Activated gamma-delta T cell treated with anti-CD3 and anti-CD28 coated beads, Interleukin-2, amount 50 U/mL, for 16 hours (primary cell): ENCODE data around the gene PTP4A2.
A peak's percentile ranks its signal among the peaks of the same experiment; 100 is the strongest.

Experiments
- DNase-seq: peaks from one replicate; pipeline ENCODE4 v3.0.0-alpha.2; 2020; ENCODE audit warnings: low read depth

Gene PTP4A2

DNA sequence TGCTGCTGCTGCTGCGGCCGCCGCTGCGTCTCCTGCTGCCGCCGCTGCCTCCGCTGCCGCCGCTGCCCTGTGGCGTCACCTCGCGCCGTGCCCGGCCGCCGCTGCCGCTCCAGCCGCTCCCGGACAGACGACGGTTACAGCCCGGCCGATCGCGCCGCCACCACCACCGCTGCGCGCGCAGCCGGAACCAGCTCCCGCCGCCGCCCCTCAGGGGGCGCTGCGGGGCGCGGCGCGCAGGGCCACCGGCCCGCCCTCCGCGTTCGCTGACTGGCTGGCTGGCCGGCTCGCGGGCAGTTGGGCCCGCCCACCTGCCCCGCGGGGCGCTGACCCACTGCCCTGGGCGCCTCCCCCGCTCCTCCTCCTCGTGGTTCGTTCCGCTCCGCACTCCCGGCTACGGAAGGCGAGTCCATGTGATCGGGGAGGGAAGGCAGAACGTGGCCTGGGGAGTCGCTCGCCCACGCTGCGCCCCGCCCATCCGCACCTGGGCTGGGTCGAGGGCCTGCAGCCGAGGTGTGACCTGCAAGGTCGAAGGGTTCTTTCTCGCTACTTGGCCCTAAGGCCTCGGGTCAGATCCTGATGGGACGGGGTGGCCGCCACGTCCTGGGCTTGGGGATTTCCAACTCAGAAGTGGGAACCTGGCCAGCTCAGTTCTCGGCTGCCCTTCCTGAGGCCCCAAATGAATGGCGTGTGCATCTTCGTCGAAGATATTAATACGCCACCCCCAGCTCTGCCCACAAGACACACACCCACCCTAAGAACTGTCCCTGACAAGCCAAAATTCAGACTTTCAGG is at the start of gene PTP4A2:
PTP4A2 (minus strand) TSS at position 185 of the 792 bp plus-strand sequence. CDS start 19,303 bp downstream, outside the sequence.
- DNase-seq, result peak; percentile 65

DNA sequence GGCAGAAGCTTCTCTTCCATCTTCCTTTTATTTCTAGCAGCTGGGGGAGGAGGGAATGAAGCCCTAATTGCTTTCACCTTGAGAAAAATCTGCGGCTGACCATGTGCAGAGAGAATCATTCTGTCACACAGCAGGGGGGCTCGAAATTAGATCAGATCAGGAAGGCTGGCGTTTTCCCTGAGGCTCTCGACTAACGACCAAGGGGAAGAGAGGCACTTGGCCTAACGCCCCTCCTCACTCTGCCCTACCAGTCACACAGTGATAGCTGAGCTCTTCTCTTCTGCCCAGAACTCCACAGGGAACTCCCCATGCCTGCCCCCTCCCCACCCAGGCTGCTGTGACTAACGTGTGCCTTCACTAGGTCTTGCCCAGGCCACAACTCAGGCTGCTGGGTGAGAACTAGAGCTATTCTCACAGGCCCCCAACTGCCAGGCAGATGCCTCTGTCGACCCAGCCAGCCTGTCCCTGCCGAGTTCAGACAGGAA is 49.0 kb upstream of the PTP4A2 start:
- DNase-seq, result no peak

DNA sequence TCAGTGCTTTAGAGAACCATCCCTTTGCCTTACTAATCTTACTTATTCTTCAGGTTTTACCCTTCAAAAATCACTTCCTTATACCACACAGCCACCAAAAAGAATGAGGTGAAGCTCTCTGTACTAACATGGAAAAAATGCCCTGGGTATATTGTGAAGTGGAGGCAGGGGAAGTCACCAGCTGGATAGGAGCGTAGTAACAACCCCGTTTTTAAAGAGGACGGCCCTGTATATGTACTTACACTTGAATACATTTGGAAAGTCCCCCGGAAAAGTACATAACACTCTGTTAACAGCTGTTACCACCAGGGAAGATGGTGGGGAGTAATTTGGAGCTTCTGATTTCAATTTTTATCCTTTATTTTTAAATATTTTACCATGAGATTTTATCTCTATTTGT is 47.3 kb upstream of the PTP4A2 start:
- no peak for DNase-seq

DNA sequence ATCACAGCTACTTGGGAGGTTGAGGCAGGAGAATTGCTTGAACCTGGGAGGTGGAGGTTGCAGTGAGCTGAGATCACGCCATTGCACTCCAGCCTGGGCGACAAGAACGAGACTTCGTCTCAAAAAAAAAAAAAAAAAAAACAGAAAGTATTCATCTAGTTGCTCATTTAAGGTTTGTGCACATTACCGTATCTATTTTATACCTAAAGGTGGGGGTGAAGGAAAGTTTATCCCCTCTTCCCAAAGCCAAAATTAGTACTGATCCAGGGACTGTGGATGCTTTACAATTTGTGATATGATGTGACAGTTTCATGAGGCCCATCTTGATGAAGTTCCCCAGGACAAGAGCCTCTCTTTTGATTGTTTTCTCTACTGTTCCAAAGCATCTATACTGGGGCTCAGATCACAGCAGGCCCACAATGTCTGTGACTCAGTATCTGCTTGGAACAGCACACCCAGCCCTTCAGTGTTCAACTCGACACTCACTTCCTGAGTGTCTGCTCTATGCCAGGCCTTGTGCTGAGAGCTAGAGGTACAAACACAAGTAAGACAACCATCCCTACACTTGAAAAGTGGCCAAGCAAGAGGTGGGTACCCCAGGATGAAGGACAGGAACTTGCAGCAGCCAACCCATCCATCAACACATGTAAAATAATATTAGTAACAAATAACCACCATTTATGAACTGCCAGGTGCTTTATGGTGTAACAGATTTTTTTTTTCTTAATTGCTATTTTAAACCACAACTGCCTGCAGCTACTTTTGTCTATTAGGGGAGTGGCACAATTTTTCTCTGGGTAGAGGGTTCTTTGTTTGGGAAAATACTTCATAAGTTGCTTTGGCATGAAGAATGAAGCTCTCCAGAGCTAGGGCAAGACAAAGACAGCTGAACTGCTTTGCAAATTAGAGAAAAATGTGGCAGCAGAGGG is 46.5 kb upstream of the PTP4A2 start:
- DNase-seq, result peak; percentile 10

DNA sequence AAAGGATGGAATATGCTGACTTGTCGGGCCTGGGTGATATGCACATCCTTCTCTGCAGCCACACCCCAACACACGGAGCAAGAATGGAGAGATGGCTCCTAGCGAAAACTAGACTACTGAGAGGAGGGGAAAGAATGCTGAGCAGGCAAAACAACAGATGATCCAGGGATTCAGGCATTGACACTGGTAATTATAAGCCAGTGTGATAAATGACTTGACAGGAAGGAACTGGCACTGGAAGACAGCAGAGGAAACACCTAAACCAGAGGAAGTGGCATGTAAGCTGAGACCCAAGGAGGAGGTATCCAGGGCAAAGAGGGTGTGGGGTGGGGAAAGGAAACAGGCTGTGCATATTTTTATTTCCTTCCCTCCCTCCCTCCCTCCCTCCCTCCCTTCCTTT is 43.8 kb upstream of the PTP4A2 start:
- no peak for DNase-seq

DNA sequence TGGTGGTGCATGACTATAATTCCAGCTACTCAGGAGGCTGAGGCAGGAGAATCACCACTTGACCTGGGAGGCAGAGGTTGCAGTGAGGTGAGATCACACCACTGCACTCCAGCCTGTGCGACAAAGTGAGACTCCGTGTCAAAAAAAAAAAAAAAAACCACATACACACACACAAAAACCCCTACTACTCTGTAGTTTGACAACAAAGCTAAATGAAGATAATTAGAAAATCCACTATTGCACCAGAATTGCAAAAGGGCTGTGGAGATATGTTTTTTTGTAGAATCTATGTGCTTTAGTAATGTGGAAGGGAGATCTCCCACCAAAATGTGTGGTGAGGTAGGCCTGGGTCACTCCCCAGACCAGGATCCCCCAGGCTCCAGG is 43.3 kb upstream of the PTP4A2 start:
- DNase-seq, result no peak

DNA sequence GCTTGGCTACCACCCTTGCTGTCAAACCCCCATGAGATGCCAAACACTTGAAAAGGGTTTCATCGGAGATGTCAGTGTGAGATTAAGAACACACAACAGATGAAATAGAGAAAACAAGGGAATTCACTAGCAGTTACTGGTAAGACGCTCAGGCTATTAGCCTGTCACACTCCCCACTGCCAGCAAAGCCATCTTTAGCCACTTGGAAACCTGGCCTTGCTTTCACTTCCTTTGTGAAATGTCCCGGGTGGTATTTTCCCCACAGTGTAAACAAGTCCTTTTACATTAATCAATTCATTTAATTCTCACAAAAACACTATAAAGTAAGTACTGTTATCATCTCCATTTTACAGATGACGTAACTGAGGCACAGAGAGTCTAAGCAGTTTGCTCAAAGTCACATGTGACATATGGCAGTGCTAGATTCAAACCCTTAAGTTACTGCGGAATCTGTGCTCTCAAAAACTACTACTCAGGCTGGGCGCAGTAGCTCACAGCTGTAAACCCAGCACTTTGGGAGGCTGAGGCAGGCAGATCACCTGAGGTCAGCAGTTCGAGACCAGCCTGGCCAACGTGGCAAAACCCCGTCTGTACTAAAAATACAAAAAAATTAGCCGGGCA is 42.8 kb upstream of the PTP4A2 start:
- DNase-seq, result no peak

DNA sequence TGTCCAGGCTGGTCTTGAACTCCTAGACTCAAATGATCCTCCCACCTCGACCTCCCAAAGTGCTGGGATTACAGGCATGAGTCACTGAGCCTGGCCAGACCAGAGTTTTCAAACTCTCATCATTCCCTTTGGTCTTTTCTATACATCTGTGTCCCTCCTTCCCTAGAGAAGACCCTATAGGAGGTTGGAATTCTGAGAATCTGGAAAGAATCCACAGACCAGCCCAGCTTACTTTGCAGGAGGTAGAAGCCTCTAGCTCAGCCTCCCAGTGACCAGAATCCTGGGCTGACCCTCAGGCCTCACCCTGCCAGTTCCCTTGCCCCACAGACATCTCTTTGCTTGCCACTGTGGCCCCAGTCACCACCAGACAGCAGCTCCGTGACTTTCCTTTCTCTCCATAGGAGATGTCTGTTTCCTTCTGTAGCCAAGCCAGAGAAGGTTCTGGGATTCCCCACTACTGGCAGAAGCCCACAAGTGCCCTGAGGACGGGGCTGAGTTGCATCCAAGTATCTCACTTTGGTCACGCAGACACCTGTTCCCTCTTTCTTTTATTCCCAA is 40.8 kb upstream of the PTP4A2 start:
- DNase-seq, result no peak

DNA sequence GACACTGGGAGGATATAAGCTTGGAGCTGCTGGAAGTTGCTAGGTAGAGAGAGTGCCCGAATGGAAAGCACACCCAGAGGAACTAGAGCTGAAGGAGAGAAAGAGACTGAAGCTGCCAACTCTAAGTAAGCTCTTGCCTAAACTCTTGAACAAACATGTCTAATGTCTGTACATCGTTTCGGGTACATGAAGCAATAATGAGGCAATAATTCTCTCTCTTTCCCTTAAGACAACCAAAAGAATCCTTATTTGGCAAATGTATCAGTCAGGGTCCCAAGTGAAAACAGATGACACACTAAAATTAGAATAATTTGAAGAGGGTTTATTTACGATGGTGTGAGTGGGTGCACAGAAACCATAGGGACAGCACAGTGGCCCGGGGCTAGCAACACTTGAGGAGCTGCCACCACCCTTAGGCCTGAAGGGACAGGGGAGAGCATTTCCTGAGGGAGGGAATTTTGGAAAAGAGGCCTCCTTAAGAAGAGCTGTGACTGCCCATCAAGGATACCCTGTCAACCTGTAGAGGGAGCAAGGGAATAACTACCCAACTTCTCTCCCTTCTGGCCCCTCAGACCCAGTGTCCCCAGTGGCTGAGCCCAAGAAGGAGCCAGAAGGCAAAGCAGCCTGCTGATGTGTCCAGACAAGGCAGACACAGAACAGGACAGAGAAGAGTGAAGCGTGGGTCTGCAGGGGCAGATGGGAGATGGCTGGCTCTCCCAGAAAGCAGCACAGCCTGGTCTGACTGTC is 39.4 kb upstream of the PTP4A2 start:
- no peak for DNase-seq

DNA sequence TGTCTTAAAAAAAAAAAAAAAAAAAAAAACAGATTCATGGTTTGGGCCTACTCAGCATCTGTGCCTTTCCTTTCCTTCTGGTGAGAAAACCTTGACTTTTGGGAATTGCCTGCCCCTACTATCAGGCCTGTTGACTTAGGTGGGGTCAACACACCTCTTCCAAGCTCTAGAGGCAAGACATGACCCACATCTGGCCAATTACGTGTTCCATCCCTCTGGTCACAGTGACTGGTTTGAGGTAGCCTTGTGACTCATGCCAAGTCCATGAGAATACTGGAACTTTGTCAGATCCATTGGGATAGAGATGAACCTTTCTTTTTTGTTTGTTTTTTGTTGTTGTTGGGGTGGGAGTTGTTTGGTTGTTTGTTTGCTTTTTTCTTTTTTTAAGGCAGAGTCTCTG is 38.2 kb upstream of the PTP4A2 start:
- no peak for DNase-seq

DNA sequence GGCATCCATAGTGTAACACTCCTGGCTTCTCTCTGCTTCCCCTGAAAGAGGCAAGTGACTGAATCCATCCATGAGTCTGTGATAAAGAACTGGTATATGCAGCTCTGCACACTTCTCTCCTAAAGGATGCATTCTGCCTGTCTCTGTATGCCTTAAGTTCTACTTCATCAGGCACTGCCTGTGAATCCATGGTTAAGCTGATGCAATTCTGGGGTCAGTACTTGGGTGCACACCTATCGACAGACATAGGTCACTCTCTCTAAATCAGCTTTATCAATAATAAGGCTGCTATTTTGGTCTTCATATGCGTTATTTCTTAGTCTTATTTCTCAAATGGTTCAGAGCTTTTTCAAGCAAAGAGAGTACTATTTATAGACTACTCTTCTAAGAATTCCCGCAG is 32.7 kb upstream of the PTP4A2 start:
- DNase-seq, result no peak

DNA sequence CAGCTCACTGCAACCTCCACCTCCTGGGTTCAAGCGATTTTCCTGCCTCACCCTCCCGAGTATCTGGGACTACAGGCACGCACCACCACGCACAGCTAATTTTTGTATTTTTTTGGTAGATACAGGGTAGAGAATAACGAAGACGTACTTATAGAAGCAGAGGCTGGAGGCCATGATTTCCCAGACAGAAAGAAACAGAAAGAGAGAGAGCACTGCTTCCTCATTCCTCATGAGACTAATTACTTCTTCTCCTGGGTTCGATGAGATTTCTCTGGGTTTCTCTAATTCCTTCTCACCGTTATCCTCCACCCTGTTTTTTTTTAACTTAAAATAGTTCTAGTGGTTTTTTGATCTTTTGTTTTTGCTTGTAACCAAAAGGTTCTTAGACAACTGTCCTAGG is 23.4 kb upstream of the PTP4A2 start:
- no peak for DNase-seq

DNA sequence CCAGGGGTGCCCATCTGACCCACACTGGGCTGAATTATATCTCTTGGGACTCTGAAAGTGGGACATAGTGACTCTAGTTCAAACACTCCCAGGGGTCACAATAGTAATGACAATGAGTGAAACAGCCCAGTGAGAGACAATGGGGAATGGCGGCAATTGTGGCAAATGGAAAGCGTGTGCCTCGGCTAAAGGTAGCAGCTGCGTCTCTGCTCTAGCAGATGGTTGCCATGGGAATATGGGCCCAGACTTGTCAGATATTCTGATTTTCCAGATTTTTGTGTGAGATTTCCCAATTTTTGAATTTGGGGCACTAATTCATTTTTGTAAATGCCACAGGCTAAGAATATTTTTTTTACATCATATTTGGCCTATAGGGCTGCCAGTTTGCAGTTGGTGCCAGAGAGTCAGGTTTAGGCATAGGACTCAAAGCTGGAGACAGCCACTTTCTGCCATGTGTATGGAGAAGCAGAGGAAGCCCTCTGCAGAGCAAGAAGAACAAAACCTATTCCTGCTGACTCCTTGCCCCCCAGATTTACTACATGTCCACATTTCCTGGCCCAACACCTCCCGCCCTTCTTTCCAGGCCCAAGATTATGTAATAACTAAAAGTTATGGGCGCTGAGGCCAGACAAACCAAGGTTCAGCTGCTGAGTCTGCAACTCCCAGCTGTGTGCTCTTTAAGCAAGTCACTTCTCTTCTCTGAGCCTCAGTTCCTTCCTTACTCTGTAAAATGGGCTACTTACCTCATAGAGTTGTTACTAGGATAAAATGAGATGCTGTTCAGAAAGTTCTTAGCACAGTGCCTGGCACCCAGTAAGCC is 21.6 kb upstream of the PTP4A2 start:
- no peak for DNase-seq

DNA sequence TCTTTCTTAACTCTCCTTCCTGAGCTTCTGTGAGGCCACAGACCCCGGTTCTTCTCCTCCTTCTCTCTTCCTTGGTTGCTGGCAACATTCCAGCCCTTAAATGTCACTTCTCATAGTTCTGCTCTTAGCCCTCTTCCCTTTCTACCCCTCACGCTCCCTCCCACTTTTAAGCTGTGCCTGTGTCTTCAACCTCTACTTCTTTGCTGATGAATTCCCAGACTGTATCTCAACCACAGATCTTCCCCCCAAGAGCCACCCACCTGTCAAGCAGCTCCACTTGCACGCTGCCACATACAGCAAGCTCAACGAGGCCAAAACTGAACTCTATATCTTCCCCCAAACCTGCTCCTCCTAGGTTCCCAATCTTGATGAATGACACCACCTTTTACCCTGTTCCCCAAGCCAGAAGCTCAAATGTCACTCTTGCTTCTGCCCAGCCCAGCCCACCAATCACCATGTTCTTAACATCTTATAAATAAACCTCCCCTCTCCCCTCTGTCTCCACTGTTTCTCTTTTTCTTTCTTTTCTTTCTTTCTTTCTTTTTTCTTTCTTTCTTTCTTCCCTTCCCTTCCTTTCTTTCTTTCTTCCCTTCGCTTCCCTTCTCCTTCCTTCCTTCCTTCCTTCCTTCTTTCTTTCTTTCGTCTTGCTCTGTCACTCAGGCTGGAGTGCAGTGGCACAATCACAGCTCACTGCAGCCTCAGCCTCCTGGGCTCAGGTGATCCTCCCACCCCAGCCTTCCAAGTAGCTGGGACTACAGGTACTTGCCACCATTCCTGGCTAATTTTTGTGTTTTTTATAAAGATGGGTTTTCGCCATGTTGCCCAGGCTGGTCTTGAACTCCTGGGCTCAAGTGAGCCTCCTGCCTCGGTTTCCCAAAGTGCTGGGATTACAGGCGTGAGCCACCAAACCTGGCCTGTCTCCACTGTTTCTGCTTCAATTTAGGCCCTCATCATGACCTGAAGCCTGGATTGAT is 19.8 kb upstream of the PTP4A2 start:
- DNase-seq, result peak; percentile 22

DNA sequence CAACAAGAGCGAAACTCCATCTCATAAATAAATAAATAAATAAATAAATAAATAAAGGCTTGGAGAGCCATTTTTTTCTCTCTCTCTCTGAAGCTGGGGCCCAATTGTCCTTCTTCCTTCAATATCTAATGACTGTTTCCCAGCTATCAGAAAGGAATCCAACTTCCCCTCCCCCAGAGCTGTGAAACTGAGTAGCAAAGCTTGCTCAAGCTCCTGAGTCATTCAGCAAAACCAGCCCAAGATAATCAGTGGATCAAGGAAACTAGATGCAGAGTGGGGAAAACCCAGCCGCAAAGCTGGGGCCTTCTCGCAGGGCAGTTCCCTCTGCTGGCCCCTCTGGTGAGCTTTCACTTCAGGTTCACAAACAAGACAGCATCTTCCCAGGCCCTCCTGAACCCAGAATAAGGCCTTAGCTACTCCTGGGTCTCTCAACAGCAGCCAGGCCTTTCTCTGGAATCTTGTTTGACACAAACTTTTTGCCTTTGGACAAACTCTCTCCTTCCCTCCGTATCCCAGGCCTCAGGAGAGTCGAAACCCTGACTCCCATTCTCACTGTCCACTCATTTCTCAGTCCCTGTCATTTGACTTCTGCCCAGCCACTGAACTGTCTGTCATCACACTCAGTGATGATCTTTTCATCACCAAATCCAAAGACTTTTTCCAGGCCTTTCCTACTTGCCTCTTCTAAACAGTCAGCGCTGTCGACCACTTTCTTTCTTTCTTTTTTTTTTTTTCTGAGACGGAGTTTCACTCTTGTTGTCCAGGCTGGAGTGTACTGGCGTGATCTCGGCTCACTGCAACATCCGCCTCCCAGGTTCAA is 18.0 kb upstream of the PTP4A2 start:
- peak; percentile 72 for DNase-seq

DNA sequence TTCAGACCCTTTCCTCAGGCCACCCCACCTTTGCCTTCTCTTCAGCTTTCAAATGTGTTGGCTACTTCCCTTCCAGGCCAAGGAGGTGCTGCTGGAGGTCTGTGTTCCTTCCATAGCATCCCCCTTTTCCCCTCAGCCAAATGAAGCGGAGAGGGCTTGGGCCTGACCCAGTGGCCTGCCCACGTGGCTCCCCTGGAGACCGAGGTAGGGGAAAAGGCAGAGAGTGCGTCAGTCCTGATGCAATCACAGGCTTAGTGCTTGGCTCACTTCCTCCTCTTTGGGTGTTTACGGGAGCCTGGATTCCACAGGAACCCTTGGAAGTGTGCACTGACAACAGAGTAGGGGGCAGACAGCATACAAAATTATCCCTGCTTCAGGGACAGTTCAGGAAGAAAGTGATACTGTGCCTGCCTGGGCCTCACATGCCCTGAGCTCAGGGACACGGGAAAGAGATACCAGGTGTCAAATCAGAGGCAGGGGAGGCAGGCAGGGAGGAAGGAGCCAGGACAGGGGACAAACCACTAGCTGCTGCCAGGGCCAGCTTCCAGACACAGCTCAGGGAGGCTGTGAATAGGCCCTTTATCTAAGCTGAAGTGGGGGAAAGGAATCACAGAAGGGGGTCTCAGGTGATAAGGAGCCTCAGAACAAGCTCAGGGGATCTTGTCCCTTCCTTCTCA is 16.6 kb upstream of the PTP4A2 start:
- no peak for DNase-seq

DNA sequence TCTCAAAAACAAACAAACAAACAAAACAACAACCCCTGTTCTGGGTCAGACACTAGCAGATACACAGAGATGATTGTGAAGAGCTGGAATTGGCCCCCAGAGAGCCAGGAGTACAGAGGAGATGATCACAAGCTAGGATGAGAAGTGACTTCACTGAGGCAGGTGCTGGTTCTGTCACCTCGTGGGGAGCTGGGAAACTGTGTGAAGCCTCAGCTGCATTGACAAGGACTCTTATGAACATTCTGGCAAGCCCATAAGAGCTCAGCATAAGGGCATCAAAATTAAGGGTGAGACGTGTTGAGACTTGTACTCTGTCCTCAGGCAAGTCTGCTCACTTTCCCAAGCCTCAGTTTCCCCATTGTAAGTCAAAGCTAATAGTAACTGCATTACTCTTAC is 14.7 kb upstream of the PTP4A2 start:
- DNase-seq, result no peak

DNA sequence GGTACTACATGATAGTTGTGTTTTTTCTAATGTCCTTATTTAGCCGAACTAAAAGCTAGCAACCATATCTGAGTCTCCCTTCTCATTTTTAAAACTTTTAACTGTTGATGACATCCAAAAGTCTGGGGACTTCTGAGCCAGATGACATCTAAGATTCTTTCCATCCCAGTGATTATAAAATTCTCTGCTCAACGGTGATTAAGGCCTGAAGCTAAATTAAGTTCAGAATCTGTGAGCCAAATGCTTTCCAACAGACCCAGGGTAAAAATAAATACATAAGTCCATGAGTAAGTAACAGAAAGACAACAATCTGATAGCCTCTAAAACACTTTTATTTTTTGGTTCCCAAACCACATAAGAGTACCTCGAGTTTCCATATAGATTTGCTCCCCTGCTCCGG is 13.1 kb upstream of the PTP4A2 start:
- DNase-seq, result no peak
